Uterus (tissue), 4 donors: ENCODE measurements around the gene ABHD3. TPM values are rescaled to one million over a fixed set of nuclear protein-coding genes. Genes with fewer than 3 reads are reported as not detected.
"Not testable (repeated sequence)": the region's sequence is repeated elsewhere in the genome, so short reads cannot be mapped to it uniquely, and the experiment has no call there.

ENCODE experiments used
- DNase-seq, 2 donors: peaks; one replicate each; pipeline ENCODE4 v3.0.0-alpha.2; 2019 to 2020
- H3K27ac ChIP-seq, 2 donors: fragments of 200-600 bp; sonication (generic); 1 replicate in 1 of 2; 2 replicates in 1 of 2; pipeline ENCODE4 v1.5.1; 2016 to 2018
- H3K27me3 ChIP-seq, 2 donors: fragments of 200-600 bp; sonication (generic); one replicate each; pipeline ENCODE4 v1.5.1; 2018 to 2019; ENCODE audit warnings: control low read depth in 1 of 2
- H3K36me3 ChIP-seq, 2 donors: fragments of 200-600 bp; sonication (generic); one replicate each; pipeline ENCODE4 v1.5.1; 2019; ENCODE audit warnings: control low read depth in 1 of 2
- H3K4me1 ChIP-seq, 2 donors: fragments of 200-600 bp; sonication (generic); one replicate each; pipeline ENCODE4 v1.5.1; 2018 to 2019; ENCODE audit warnings: control low read depth in 1 of 2
- H3K4me3 ChIP-seq, 2 donors: fragments of 200-600 bp; sonication (generic); 1 replicate in 1 of 2; 2 replicates in 1 of 2; pipeline ENCODE4 v1.5.1; 2018 to 2019; ENCODE audit warnings: mild to moderate bottlenecking in 1 of 2
- H3K9me3 ChIP-seq, 2 donors: fragments of 200-600 bp; sonication (generic); one replicate each; pipeline ENCODE4 v1.5.1; 2019; ENCODE audit warnings: control low read depth in 1 of 2
- POLR2A ChIP-seq, 2 donors: fragments of 450-650 bp; IDR thresholded peaks; one replicate each; pipeline ENCODE4 v1.6.1; 2016; ENCODE audit warnings: antibody characterized with exemption in 2 of 2, mild to moderate bottlenecking in 1 of 2, moderate library complexity in 1 of 2
- intact Hi-C: fragments of 100-400 bp; cut with DNase I; formaldehyde crosslinking; loops from one replicate; pipeline ENCODE4 v1.15.1; 2023; ENCODE audit warnings: low total_unique reads
- total RNA-seq, 4 donors: library from RNA; depleted of rRNA in 3 of 4; stranded (reverse); fragments of >200 nt in 3 of 4; gene quantifications; one replicate each; pipeline versions ENCODE4 v1.1.0 to v1.2.4, GENCODE V29; 2014 to 2023
- TF ChIP-seq, protein P1 (sequence below), 4 experiments: fragments of 200-600 bp in 2 of 4; fragments of 450-650 bp in 2 of 4; sonication (generic) in 2 of 4; IDR thresholded peaks; one replicate each; pipeline ENCODE4 v1.5.1; 2016 to 2019; ENCODE audit warnings: antibody characterized with exemption in 4 of 4, mild to moderate bottlenecking in 2 of 4, moderate library complexity in 1 of 4
- donor health status: DM: yes; HTN: yes; CAD: no.

ABHD3 gene
- total RNA-seq, 4 donors from 2014 or later = 1.0 to 17.2 (median 12.6) TPM

- H3K27me3 ChIP-seq = no peaks in the 10 kb centered on the region
- no peak overlapping the region for H3K27ac ChIP-seq
- no peak overlapping the region for H3K4me3 ChIP-seq
- no peaks in the 10 kb centered on the region for H3K9me3 ChIP-seq
- TF ChIP-seq, protein P1, sequence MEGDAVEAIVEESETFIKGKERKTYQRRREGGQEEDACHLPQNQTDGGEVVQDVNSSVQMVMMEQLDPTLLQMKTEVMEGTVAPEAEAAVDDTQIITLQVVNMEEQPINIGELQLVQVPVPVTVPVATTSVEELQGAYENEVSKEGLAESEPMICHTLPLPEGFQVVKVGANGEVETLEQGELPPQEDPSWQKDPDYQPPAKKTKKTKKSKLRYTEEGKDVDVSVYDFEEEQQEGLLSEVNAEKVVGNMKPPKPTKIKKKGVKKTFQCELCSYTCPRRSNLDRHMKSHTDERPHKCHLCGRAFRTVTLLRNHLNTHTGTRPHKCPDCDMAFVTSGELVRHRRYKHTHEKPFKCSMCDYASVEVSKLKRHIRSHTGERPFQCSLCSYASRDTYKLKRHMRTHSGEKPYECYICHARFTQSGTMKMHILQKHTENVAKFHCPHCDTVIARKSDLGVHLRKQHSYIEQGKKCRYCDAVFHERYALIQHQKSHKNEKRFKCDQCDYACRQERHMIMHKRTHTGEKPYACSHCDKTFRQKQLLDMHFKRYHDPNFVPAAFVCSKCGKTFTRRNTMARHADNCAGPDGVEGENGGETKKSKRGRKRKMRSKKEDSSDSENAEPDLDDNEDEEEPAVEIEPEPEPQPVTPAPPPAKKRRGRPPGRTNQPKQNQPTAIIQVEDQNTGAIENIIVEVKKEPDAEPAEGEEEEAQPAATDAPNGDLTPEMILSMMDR (IDR thresholded peaks at IDR 0.05) = no peak
- no peak for TF ChIP-seq POLR2A (IDR thresholded peaks at IDR 0.05)
- intact Hi-C loops = no loop called here
- no peaks in the 10 kb centered on the region for H3K4me1 ChIP-seq
- H3K36me3 ChIP-seq = no peaks in the 10 kb centered on the region
- DNase-seq = no peak
Measured at GRCh38 chr18:21632393-21632792, 72.2 kb downstream of the ABHD3 start.

- no peak overlapping the region for H3K27ac ChIP-seq
- H3K9me3 ChIP-seq = no peaks in the 10 kb centered on the region
- H3K4me1 ChIP-seq = no peaks in the 10 kb centered on the region
- no peak for DNase-seq
- no peak overlapping the region for H3K4me3 ChIP-seq
- H3K36me3 ChIP-seq = no peaks in the 10 kb centered on the region
- TF ChIP-seq POLR2A (IDR thresholded peaks at IDR 0.05) = no peak
- TF ChIP-seq, protein P1 (IDR thresholded peaks at IDR 0.05) = no peak
- intact Hi-C loops = no loop called here
- H3K27me3 ChIP-seq = no peaks in the 10 kb centered on the region
Measured at GRCh38 chr18:21629089-21629832, 75.3 kb downstream of the ABHD3 start.

DNA sequence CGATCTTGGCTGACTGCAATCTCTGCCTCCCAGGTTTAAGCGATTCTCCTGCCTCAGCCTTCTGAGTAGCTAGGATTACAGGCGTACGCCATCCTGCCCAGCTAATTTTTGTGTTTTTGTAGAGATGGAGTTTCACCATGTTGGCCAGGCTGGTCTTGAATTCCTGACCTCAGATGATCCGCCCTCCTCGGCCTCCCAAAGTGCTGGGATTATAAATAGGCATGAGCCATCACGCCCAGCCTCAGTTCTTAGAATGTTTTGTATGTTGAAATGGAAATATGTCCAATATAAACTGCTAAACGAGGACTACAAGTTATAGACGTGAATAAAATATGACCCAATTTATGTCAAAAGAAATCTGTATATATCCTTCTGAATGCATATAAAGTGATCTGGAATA is 82.9 kb downstream of the ABHD3 start:
- H3K36me3 ChIP-seq, H3K27me3 ChIP-seq, H3K9me3 ChIP-seq, H3K27ac ChIP-seq, H3K4me1 ChIP-seq, intact Hi-C loops, DNase-seq, H3K4me3 ChIP-seq: not testable (repeated sequence)

- H3K4me1 ChIP-seq = peaks cover 0 to 10% of the 10 kb centered on the region in 2 donors
- intact Hi-C loops = no loop called here
- TF ChIP-seq POLR2A (IDR thresholded peaks at IDR 0.05) = peak; percentile 19 to 33
- TF ChIP-seq, protein P1 (IDR thresholded peaks at IDR 0.05) = peak; percentile 94 to 98 (median 96)
Measured at GRCh38 chr18:21612125-21613039, 92.2 kb downstream of the ABHD3 start, which contains the start of gene SNRPD1. Gene SNRPD1, plus strand, starts transcription at chr18:21612314. Its CDS starts 116 bp downstream, at chr18:21612430.

GRCh38 chr18:21611401-21612124 is 93.0 kb downstream of the ABHD3 start:
- Histone ChIP-seq H3K4me3 (peak overlapping the region; percentile 56 to 64), H3K27ac (peak overlapping the region; percentile 77 to 79)
- H3K4me1 ChIP-seq, H3K36me3 ChIP-seq, H3K9me3 ChIP-seq, DNase-seq, H3K27me3 ChIP-seq, intact Hi-C loops: not testable (repeated sequence)

More at GRCh38 chr18:21612125-21613039, 92.2 kb downstream of the ABHD3 start, which contains the start of gene SNRPD1:
- no peaks in the 10 kb centered on the region for H3K27me3 ChIP-seq
- peak within 1 kb of the TSS; percentile 56 to 64 for H3K4me3 ChIP-seq
- no peaks in the 10 kb centered on the region for H3K36me3 ChIP-seq
- H3K9me3 ChIP-seq = no peaks in the 10 kb centered on the region
- peak within 1 kb of the TSS; percentile 77 to 79 for H3K27ac ChIP-seq
- DNase-seq = peak; percentile 74 to 92
